SK-N-SH treated with all-trans-retinoic acid at 6 μM for 48 hours (cell line): ENCODE results near the gene CUL7.

Experiments used
- ARNTL ChIP-seq: fragments of 450-650 bp; formaldehyde crosslinking; IDR thresholded peaks from 2 replicates; pipeline ENCODE4 v1.5.0; 2020; ENCODE audit warnings: low read depth, mild to moderate bottlenecking, moderate library complexity, borderline replicate concordance
- CREB5 ChIP-seq: fragments of 250-450 bp; sonication (Bioruptor Pico); IDR thresholded peaks from 2 replicates; pipeline ENCODE4 v1.5.1; 2020; ENCODE audit warnings: low read depth, mild to moderate bottlenecking, moderate library complexity
- CSDC2 ChIP-seq: fragments of 250-450 bp; sonication (Bioruptor Pico); IDR thresholded peaks from 2 replicates; pipeline ENCODE4 v1.5.0; 2020; ENCODE audit warnings: mild to moderate bottlenecking, moderate library complexity
- ESRRG ChIP-seq: fragments of 250-450 bp; sonication (Bioruptor Pico); IDR thresholded peaks from 2 replicates; pipeline ENCODE4 v1.6.1; 2021; ENCODE audit warnings: mild to moderate bottlenecking
- GLIS3 ChIP-seq: fragments of 250-450 bp; sonication (Bioruptor Pico); IDR thresholded peaks from 2 replicates; pipeline ENCODE4 v1.5.0; 2020; ENCODE audit warnings: mild to moderate bottlenecking, moderate library complexity
- ISL1 ChIP-seq: fragments of 250-450 bp; sonication (Bioruptor Pico); IDR thresholded peaks from 2 replicates; pipeline ENCODE4 v2.1.2; 2022; ENCODE audit warnings: mild to moderate bottlenecking, moderate library complexity
- POU6F1 ChIP-seq: fragments of 250-450 bp; sonication (Bioruptor Pico); IDR thresholded peaks from 2 replicates; pipeline ENCODE4 v1.8.0; 2021; ENCODE audit warnings: low read depth, mild to moderate bottlenecking, moderate library complexity, borderline replicate concordance
- SNAI2 ChIP-seq: fragments of 250-450 bp; sonication (Bioruptor Pico); IDR thresholded peaks from 2 replicates; pipeline ENCODE4 v1.5.0; 2020; ENCODE audit warnings: mild to moderate bottlenecking, moderate library complexity
- TOX ChIP-seq: fragments of 250-450 bp; sonication (Bioruptor Pico); IDR thresholded peaks from 2 replicates; pipeline ENCODE4 v1.8.0; 2021; ENCODE audit warnings: mild to moderate bottlenecking, moderate library complexity, borderline replicate concordance

GRCh38 chr6:43060034-43060754 is 6.5 kb upstream of the CUL7 start:
- TF ChIP-seq CSDC2 (no peak), TOX (no peak), POU6F1 (CRISPR knock-in tag) (no peak), CREB5 (no peak), ESRRG (CRISPR knock-in tag) (no peak), ARNTL (no peak), GLIS3 (CRISPR knock-in tag) (no peak), ISL1 (CRISPR knock-in tag) (no peak), SNAI2 (CRISPR knock-in tag) (no peak)
